Esophagus muscularis mucosa (tissue), 4 donors: ENCODE data around the gene TAS2R50. TPM values are rescaled to one million over a fixed set of nuclear protein-coding genes. Genes with fewer than 3 reads are reported as not detected.

ENCODE experiments used
- DNase-seq: peaks from one replicate; pipeline ENCODE4 v3.0.0-alpha.2; 2017; ENCODE audit errors: extremely low spot score
- H3K27ac ChIP-seq, 4 donors: fragments of 200-600 bp; sonication (generic); replicated peaks in 1 of 4; 1 replicate in 3 of 4; 2 replicates in 1 of 4; pipeline ENCODE4 v1.5.1; 2016 to 2019; ENCODE audit warnings: mild to moderate bottlenecking in 1 of 4
- H3K27me3 ChIP-seq, 4 donors: fragments of 200-600 bp; sonication (generic); one replicate each; pipeline versions ENCODE4 v1.5.1 to v1.6.0; 2016 to 2019
- H3K36me3 ChIP-seq, 4 donors: fragments of 200-600 bp; sonication (generic); one replicate each; pipeline ENCODE4 v1.5.1; 2016 to 2019
- H3K4me1 ChIP-seq, 4 donors: fragments of 200-600 bp; sonication (generic); one replicate each; pipeline ENCODE4 v1.5.1; 2016 to 2019
- H3K4me3 ChIP-seq, 4 donors: fragments of 200-600 bp; sonication (generic); 1 replicate in 2 of 4; 2 replicates in 2 of 4; pipeline ENCODE4 v1.5.1; 2016 to 2019; ENCODE audit warnings: mild to moderate bottlenecking in 4 of 4, moderate library complexity in 1 of 4
- H3K9me3 ChIP-seq, 4 donors: fragments of 200-600 bp; sonication (generic); 1 replicate in 3 of 4; 2 replicates in 1 of 4; pipeline ENCODE4 v1.5.1; 2016 to 2019
- CTCF ChIP-seq, 3 experiments: fragments of 200-600 bp in 2 of 3; fragments of 450-650 bp in 1 of 3; sonication (generic) in 2 of 3; IDR thresholded peaks; one replicate each; pipeline ENCODE4 v1.5.1; 2017 to 2019; ENCODE audit warnings: antibody characterized with exemption in 3 of 3, mild to moderate bottlenecking in 2 of 3, moderate library complexity in 1 of 3
- EP300 ChIP-seq: sonication (generic); formaldehyde crosslinking; IDR thresholded peaks from one replicate; pipeline ENCODE4 v1.6.1; 2017; ENCODE audit warnings: antibody characterized with exemption
- POLR2A ChIP-seq: fragments of 450-650 bp; IDR thresholded peaks from one replicate; pipeline ENCODE4 v1.6.1; 2017; ENCODE audit warnings: antibody characterized with exemption, moderate library complexity, mild to moderate bottlenecking, low read depth
- POLR2AphosphoS5 ChIP-seq, 2 donors: sonication (generic); formaldehyde crosslinking; IDR thresholded peaks; one replicate each; pipeline ENCODE4 v1.6.1; 2017; ENCODE audit warnings: antibody characterized with exemption in 2 of 2
- WGBS: methylation state at CpG from one replicate; pipeline ENCODE4 v1.1.5; 2018; 5-methylcytosine and 5-hydroxymethylcytosine counted together
- intact Hi-C: fragments of 100-400 bp; cut with DNase I; formaldehyde crosslinking; loops from one replicate; pipeline ENCODE4 v1.15.1; 2023
- total RNA-seq, 4 donors: library from RNA; depleted of rRNA; stranded (reverse); fragments of >200 nt; gene quantifications; one replicate each; pipeline versions ENCODE4 v1.1.0 to v1.2.1, GENCODE V29; 2016

TAS2R50 gene
- total RNA-seq, 4 donors from 2014 or later, result 0.99 to 4.2 (median 1.3) TPM

DNA sequence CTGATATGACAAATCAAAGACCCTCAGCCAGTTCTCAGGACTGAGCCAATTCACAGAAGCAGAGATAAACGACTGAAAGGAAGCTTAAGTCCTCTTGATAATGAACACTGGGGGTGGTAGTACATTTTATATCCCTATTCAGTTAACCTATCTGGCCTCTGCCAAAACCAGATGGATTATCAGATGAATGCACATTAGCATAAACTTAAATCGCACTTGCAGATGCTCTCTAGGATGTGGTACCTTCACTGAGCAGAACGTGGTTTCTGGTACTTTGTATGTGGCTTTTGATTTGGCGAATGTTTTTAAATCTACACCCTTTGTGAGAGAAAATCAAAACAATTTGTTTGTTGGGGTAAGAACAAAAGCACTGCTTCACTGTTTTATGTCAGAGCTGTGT lies 26.5 kb downstream of the TAS2R50 start:
- 77% methylated on average over 4 of the region's 4 CpGs for WGBS
- TF ChIP-seq POLR2A (no peak), POLR2AphosphoS5 (IDR thresholded peaks at IDR 0.05) (no peak), EP300 (no peak), CTCF (IDR thresholded peaks at IDR 0.05) (no peak)

DNA sequence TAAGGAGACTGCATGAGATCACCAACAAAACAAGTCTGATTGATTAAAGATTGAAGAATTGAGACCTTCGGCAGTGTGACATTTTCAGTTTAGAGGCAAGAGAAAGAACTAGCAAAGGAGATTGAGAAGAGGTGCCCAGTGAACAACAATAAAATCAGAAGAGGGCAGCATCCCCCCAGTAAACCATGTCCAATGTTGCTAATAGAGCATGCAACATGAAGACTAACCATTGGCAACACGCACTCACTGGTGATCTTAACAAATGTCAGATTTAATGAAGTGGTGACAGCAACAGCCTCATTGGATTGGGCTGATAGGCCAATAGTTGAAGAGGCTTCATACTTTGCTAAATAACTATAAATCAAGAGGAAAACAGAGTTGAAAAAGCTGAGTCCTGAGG lies 26.9 kb downstream of the TAS2R50 start:
- intact Hi-C loops, result no loop called here

More for the DNA sequence above, 26.5 kb downstream of the TAS2R50 start:
- Histone ChIP-seq H3K27ac (no peak overlapping the region), H3K4me3 (no peak overlapping the region), H3K9me3 (peaks cover 0 to 7% (median 2%) of the 10 kb centered on the region in 4 donors), H3K4me1 (no peaks in the 10 kb centered on the region), H3K36me3 (peaks cover 0 to 4% (median 0%) of the 10 kb centered on the region in 4 donors), H3K27me3 (no peaks in the 10 kb centered on the region)
- intact Hi-C loops, result no loop called here
- no peak for DNase-seq

DNA sequence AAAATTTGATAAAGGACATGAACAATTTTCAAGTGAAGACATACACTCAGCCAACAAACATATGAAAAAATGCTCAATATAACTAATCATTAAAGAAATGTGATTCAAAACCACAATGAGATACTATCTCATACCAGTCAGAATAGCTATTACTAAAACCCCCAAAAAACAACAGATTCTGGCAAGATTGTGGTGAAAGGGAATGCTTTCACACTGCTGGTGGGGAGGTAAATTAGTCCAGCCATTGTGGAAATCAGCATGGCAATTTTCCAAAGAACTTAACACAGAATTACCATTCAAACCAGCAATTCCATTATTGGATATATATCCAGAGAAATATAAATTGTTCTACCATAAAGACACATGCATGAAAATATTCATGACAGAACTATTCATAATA lies 29.0 kb downstream of the TAS2R50 start:
- no peak for TF ChIP-seq POLR2AphosphoS5 (IDR thresholded peaks at IDR 0.05)
- no peak for TF ChIP-seq POLR2A
- no peak for TF ChIP-seq EP300
- no peak for TF ChIP-seq CTCF (IDR thresholded peaks at IDR 0.05)

More for the DNA sequence above, 26.9 kb downstream of the TAS2R50 start:
- DNase-seq, result no peak
- Histone ChIP-seq H3K27me3 (no peaks in the 10 kb centered on the region), H3K9me3 (peaks cover 0 to 7% (median 4%) of the 10 kb centered on the region in 4 donors), H3K36me3 (peaks cover 0 to 4% (median 0%) of the 10 kb centered on the region in 4 donors), H3K27ac (no peak overlapping the region), H3K4me3 (no peak overlapping the region), H3K4me1 (no peaks in the 10 kb centered on the region)
- TF ChIP-seq POLR2A, result no peak
- no peak for TF ChIP-seq POLR2AphosphoS5 (IDR thresholded peaks at IDR 0.05)
- TF ChIP-seq EP300, result no peak
- TF ChIP-seq CTCF (IDR thresholded peaks at IDR 0.05), result no peak
- WGBS, result 82% methylated on average over 2 of the region's 2 CpGs

GRCh38 chr12:10956085-10956484 lies 30.6 kb downstream of the TAS2R50 start:
- intact Hi-C loops, result no loop called here
- no peaks in the 10 kb centered on the region for H3K27me3 ChIP-seq
- H3K36me3 ChIP-seq, result no peaks in the 10 kb centered on the region
- H3K9me3 ChIP-seq, result peaks cover 0 to 7% (median 4%) of the 10 kb centered on the region in 4 donors
- no peak overlapping the region for H3K27ac ChIP-seq
- no peak overlapping the region for H3K4me3 ChIP-seq
- DNase-seq, result no peak
- no peak for TF ChIP-seq POLR2A
- TF ChIP-seq EP300, result no peak
- no peaks in the 10 kb centered on the region for H3K4me1 ChIP-seq

More for the DNA sequence above, 29.0 kb downstream of the TAS2R50 start:
- Histone ChIP-seq H3K36me3 (peaks cover 0 to 4% (median 0%) of the 10 kb centered on the region in 4 donors), H3K4me1 (no peaks in the 10 kb centered on the region), H3K9me3 (peaks cover 0 to 7% (median 4%) of the 10 kb centered on the region in 4 donors), H3K4me3 (no peak overlapping the region), H3K27ac (no peak overlapping the region), H3K27me3 (no peaks in the 10 kb centered on the region)
- intact Hi-C loops, result no loop called here
- DNase-seq, result no peak

GRCh38 chr12:10952645-10953044 lies 34.1 kb downstream of the TAS2R50 start:
- Histone ChIP-seq H3K4me1 (no peaks in the 10 kb centered on the region), H3K27me3 (no peaks in the 10 kb centered on the region), H3K36me3 (no peaks in the 10 kb centered on the region), H3K9me3 (peaks cover 0 to 7% (median 4%) of the 10 kb centered on the region in 4 donors), H3K4me3 (no peak overlapping the region), H3K27ac (no peak overlapping the region)
- DNase-seq, result no peak
- WGBS, result 96% methylated on average over 4 of the region's 4 CpGs
- TF ChIP-seq POLR2AphosphoS5 (IDR thresholded peaks at IDR 0.05) (no peak), CTCF (IDR thresholded peaks at IDR 0.05) (no peak)
- intact Hi-C loops, result no loop called here
